GM12878 (cell line): Measurements from ENCODE around the gene DSPP. TPM values are rescaled to one million over a fixed set of nuclear protein-coding genes. Genes with fewer than 3 reads are reported as not detected.

Experiments
- ATAC-seq: fragments of 200-7000 bp; cut with Tn5 transposase; 3 replicates; pipeline ENCODE4 v1.9.1; 2020; ENCODE audit warnings: mild to moderate bottlenecking, moderate library complexity
- BruUV-seq: library from RNA; stranded (reverse); fragments of 400-500 nt; replicated peaks from 2 replicates; lab custom pipeline; 2021; lab: Mats Ljungman, UMichigan
- CTCF ChIA-PET: fragments of 300-600 bp; sonication (Branson Sonifier 250); formaldehyde crosslinking; extraction: SDS; loops from one replicate; lab custom pipeline; 2021; ENCODE audit warnings: inconsistent platforms; lab: Yijun Ruan, JAX
- POLR2A ChIA-PET: fragments of 350-600 bp; formaldehyde crosslinking; extraction: SDS; loops from one replicate; lab custom pipeline; 2021; ENCODE audit warnings: inconsistent platforms; lab: Charles Lee
- RAD21 ChIA-PET: fragments of 300-600 bp; sonication (Branson Sonifier 250); formaldehyde crosslinking; loops from one replicate; lab custom pipeline; 2023; ENCODE audit warnings: antibody characterized with exemption; ENCODE audit not compliant: unreplicated experiment; lab: Charles Lee
- SMC1A ChIA-PET: fragments of 300-600 bp; sonication (Branson Sonifier 250); formaldehyde crosslinking; loops from one replicate; lab custom pipeline; 2023; ENCODE audit not compliant: unreplicated experiment, uncharacterized antibody; lab: Charles Lee
- DNase-seq: peaks from one replicate; pipeline ENCODE4 v3.0.0-alpha.2; 2011; ENCODE audit warnings: low read depth, low spot score
- FAIRE-seq: peaks from 3 replicates; lab custom pipeline; 2011; peaks lifted over from hg19 to GRCh38; lab: Jason Lieb, UNC
- H2AFZ ChIP-seq: 2 replicates; pipeline ENCODE4 v1.6.0; 2011; ENCODE audit warnings: low read depth, low read length, control low read depth; ENCODE audit not compliant: control insufficient read depth
- H3K27ac ChIP-seq: 2 replicates; pipeline ENCODE4 v1.5.1; 2011; ENCODE audit warnings: control low read depth; ENCODE audit not compliant: control insufficient read depth, insufficient read depth
- H3K27me3 ChIP-seq, 2 experiments: replicated peaks in 1 of 2; 2 replicates each; pipeline versions ENCODE4 v1.6.0 to v1.6.1; 2011; ENCODE audit warnings: low read length in 1 of 2; ENCODE audit not compliant: control insufficient read depth in 2 of 2, insufficient read depth in 2 of 2
- H3K36me3 ChIP-seq, 2 experiments: 2 replicates each; pipeline ENCODE4 v1.5.1; 2011; ENCODE audit warnings: low read length in 1 of 2; ENCODE audit not compliant: control insufficient read depth in 2 of 2, insufficient read depth in 2 of 2
- H3K4me1 ChIP-seq: 2 replicates; pipeline ENCODE4 v1.6.1; 2011; ENCODE audit warnings: mild to moderate bottlenecking, low read length, moderate library complexity, mixed read lengths; ENCODE audit not compliant: control insufficient read depth, insufficient read depth
- H3K4me2 ChIP-seq: 2 replicates; pipeline ENCODE4 v1.6.0; 2011; ENCODE audit warnings: control low read depth; ENCODE audit not compliant: control insufficient read depth, insufficient read depth
- H3K4me3 ChIP-seq: fragments of 200-600 bp; sonication (generic); 2 replicates; pipeline ENCODE4 v1.5.1; 2016
- H3K79me2 ChIP-seq: 2 replicates; pipeline ENCODE4 v1.6.0; 2011; ENCODE audit warnings: low read length; ENCODE audit not compliant: control insufficient read depth, insufficient read depth
- H3K9ac ChIP-seq: 2 replicates; pipeline ENCODE4 v1.8.0; 2011; ENCODE audit warnings: low read length, control low read depth, mixed read lengths; ENCODE audit not compliant: control insufficient read depth, insufficient read depth
- H3K9me3 ChIP-seq: replicated peaks from 3 replicates; pipeline ENCODE4 v1.5.1; 2011; ENCODE audit warnings: mild to moderate bottlenecking, low read length; ENCODE audit not compliant: control insufficient read depth, insufficient read depth
- H4K20me1 ChIP-seq: 2 replicates; pipeline ENCODE4 v1.6.0; 2011; ENCODE audit not compliant: control insufficient read depth, insufficient read depth
- CBX3 ChIP-seq: fragments of 200-600 bp; sonication (generic); IDR thresholded peaks from 2 replicates; pipeline ENCODE4 v1.6.1; 2016; ENCODE audit warnings: low read depth, borderline replicate concordance
- HDAC2 ChIP-seq: fragments of 200-600 bp; sonication (generic); IDR thresholded peaks from 2 replicates; pipeline ENCODE4 v1.6.1; 2017
- JUNB ChIP-seq: IDR thresholded peaks from 2 replicates; pipeline ENCODE4 v1.6.1; 2016; ENCODE audit warnings: antibody characterized with exemption, mild to moderate bottlenecking
- JUND ChIP-seq: IDR thresholded peaks from 2 replicates; pipeline ENCODE4 v1.6.1; 2012; ENCODE audit warnings: low read depth, mild to moderate bottlenecking, low read length, improper control_type of control experiment, moderate library complexity
- MXI1 ChIP-seq: fragments of 150-350 bp; IDR thresholded peaks from 2 replicates; pipeline ENCODE4 v1.6.1; 2011; ENCODE audit warnings: low read depth, mild to moderate bottlenecking, inconsistent platforms, low read length, improper control_type of control experiment
- POLR2A ChIP-seq: IDR thresholded peaks from 2 replicates; pipeline ENCODE4 v1.6.1; 2011; ENCODE audit warnings: low read depth, mild to moderate bottlenecking, low read length
- POU2F2 ChIP-seq: IDR thresholded peaks from 3 replicates; pipeline ENCODE4 v1.6.1; 2011; ENCODE audit warnings: low read depth, mild to moderate bottlenecking, low read length, borderline replicate concordance
- RB1 ChIP-seq: fragments of 450-650 bp; formaldehyde crosslinking; IDR thresholded peaks from 2 replicates; pipeline ENCODE4 v1.6.1; 2017; ENCODE audit warnings: mild to moderate bottlenecking, borderline replicate concordance
- RUNX3 ChIP-seq: IDR thresholded peaks from 2 replicates; pipeline ENCODE4 v1.6.1; 2012; ENCODE audit warnings: low read length, inconsistent platforms
- SMAD1 ChIP-seq: fragments of 450-650 bp; IDR thresholded peaks from 2 replicates; pipeline ENCODE4 v1.6.1; 2018; ENCODE audit warnings: mild to moderate bottlenecking, low read depth; ENCODE audit not compliant: partially characterized antibody
- SMAD5 ChIP-seq: IDR thresholded peaks from 2 replicates; pipeline ENCODE4 v1.6.1; 2016; ENCODE audit warnings: antibody characterized with exemption, low read depth
- SPI1 ChIP-seq: IDR thresholded peaks from 2 replicates; pipeline ENCODE4 v1.6.1; 2011; ENCODE audit warnings: low read depth, mild to moderate bottlenecking, low read length, moderate library complexity, borderline replicate concordance; ENCODE audit not compliant: insufficient read depth
- SRF ChIP-seq, 2 experiments: IDR thresholded peaks; 2 replicates each; pipeline ENCODE4 v1.6.1; 2011; ENCODE audit warnings: low read depth in 2 of 2, low read length in 2 of 2, mild to moderate bottlenecking in 1 of 2, moderate library complexity in 1 of 2
- STAT1 ChIP-seq: fragments of 450-650 bp; conservative IDR thresholded peaks from 2 replicates; pipeline ENCODE4 v1.6.1; 2014; ENCODE audit warnings: antibody characterized with exemption, mild to moderate bottlenecking
- STAT3 ChIP-seq: IDR thresholded peaks from 2 replicates; pipeline ENCODE4 v1.6.1; 2011; ENCODE audit warnings: low read depth, low read length, improper control_type of control experiment
- in situ Hi-C: fragments of 300-500 bp; cut with MboI; formaldehyde crosslinking; loops from 9 replicates; pipeline ENCODE4 v1.14.3; 2018; ENCODE audit warnings: mixed read lengths
- intact Hi-C: fragments of 100-400 bp; cut with micrococcal nuclease; formaldehyde crosslinking; loops from one replicate; pipeline ENCODE4 v1.14.2; 2022; ENCODE audit not compliant: unreplicated experiment
- polyA plus RNA-seq, 11 experiments: library from polyadenylated mRNA; depleted of rRNA in 4 of 11; unstranded in 6 of 11; stranded (reverse) in 5 of 11; fragments of >200 nt; fragmentation: Nextera tagmentation in 4 of 11; fragmentation: Illumina TruSeq in 1 of 11; extraction: Ambion mirVana in 4 of 11; extraction: Trizol in 1 of 11; gene quantifications; 1 replicate in 1 of 11; 2 replicates in 10 of 11; pipeline versions ENCODE4 v1.2.1 to v1.2.3, GENCODE V29; 2011 to 2016; ENCODE audit warnings: inconsistent platforms in 2 of 11, missing spikeins in 2 of 11, low read depth in 1 of 11
- total RNA-seq, 4 experiments: library from RNA; depleted of rRNA in 3 of 4; stranded (reverse); fragments of >200 nt in 3 of 4; fragmentation: Illumina TruSeq in 1 of 4; extraction: Trizol in 1 of 4; gene quantifications; 2 replicates each; pipeline versions ENCODE4 v1.2.1 to v1.2.3, GENCODE V29; 2013 to 2021
- TF ChIP-seq, protein P1 (sequence below): fragments of 450-650 bp; formaldehyde crosslinking; IDR thresholded peaks from 2 replicates; pipeline ENCODE4 v1.5.0; 2022; ENCODE audit warnings: mild to moderate bottlenecking, missing genetic modification characterization
- TF ChIP-seq, protein P2 (sequence below): fragments of 450-650 bp; IDR thresholded peaks from 2 replicates; pipeline ENCODE4 v1.6.1; 2017; ENCODE audit warnings: low read depth, mild to moderate bottlenecking, moderate library complexity

DSPP gene
- total and polyA plus RNA-seq, 10 of the 15 experiments (the other 5 are each of a cell fraction or from before 2014, with no cell fraction given): not detected

DNA sequence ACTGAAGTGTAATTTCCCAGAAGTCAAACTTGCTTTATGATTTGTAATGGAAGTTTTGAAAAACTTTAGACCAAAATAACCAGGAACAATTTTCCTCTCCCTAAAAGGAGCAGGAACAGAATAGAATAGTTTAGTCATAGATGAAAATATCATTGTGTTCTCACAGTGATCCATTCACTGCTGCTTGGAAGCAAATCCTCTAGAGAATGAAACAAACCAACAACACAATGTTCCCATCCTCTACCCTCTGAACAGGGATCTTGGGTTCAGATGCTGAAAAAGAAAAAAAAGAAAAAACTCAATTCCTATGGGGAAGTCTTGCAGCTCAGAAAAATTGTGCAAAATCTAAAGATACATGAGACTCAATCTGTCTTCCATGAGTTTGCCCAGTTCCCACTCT is 12.2 kb downstream of the DSPP start:
- no peak overlapping the region for H2AFZ ChIP-seq
- no peak for DNase-seq
- no peaks in the 10 kb centered on the region for H4K20me1 ChIP-seq
- H3K9me3 ChIP-seq: no peaks in the 10 kb centered on the region
- RAD21 ChIA-PET: no interaction called here
- SMC1A ChIA-PET: no interaction called here
- H3K4me1 ChIP-seq: no peaks in the 10 kb centered on the region
- H3K36me3 ChIP-seq: no peaks in the 10 kb centered on the region
- POLR2A ChIA-PET: no interaction called here
- intact Hi-C loops (no loop called here), in situ Hi-C loops (no loop called here)
- no TSS peak for BruUV-seq
- H3K79me2 ChIP-seq: no peaks in the 10 kb centered on the region
- no peak for ATAC-seq
- FAIRE-seq: no peak
- H3K27me3 ChIP-seq: no peaks in the 10 kb centered on the region
- TF ChIP-seq RUNX3 (no peak), CBX3 (no peak), JUND (no peak), SPI1 (no peak), SMAD1 (no peak), SRF (IDR thresholded peaks at IDR 0.05; ENCODE audit: low read depth in 2 of 2, low read length in 2 of 2) (no peak), JUNB (no peak), POLR2A (no peak), HDAC2 (no peak), POU2F2 (no peak), MXI1 (no peak), STAT3 (no peak), STAT1 (no peak), RB1 (no peak), SMAD5 (no peak)
- TF ChIP-seq, protein P1, sequence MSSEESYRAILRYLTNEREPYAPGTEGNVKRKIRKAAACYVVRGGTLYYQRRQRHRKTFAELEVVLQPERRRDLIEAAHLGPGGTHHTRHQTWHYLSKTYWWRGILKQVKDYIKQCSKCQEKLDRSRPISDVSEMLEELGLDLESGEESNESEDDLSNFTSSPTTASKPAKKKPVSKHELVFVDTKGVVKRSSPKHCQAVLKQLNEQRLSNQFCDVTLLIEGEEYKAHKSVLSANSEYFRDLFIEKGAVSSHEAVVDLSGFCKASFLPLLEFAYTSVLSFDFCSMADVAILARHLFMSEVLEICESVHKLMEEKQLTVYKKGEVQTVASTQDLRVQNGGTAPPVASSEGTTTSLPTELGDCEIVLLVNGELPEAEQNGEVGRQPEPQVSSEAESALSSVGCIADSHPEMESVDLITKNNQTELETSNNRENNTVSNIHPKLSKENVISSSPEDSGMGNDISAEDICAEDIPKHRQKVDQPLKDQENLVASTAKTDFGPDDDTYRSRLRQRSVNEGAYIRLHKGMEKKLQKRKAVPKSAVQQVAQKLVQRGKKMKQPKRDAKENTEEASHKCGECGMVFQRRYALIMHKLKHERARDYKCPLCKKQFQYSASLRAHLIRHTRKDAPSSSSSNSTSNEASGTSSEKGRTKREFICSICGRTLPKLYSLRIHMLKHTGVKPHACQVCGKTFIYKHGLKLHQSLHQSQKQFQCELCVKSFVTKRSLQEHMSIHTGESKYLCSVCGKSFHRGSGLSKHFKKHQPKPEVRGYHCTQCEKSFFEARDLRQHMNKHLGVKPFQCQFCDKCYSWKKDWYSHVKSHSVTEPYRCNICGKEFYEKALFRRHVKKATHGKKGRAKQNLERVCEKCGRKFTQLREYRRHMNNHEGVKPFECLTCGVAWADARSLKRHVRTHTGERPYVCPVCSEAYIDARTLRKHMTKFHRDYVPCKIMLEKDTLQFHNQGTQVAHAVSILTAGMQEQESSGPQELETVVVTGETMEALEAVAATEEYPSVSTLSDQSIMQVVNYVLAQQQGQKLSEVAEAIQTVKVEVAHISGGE (CRISPR knock-in tag): no peak
- TF ChIP-seq, protein P2, sequence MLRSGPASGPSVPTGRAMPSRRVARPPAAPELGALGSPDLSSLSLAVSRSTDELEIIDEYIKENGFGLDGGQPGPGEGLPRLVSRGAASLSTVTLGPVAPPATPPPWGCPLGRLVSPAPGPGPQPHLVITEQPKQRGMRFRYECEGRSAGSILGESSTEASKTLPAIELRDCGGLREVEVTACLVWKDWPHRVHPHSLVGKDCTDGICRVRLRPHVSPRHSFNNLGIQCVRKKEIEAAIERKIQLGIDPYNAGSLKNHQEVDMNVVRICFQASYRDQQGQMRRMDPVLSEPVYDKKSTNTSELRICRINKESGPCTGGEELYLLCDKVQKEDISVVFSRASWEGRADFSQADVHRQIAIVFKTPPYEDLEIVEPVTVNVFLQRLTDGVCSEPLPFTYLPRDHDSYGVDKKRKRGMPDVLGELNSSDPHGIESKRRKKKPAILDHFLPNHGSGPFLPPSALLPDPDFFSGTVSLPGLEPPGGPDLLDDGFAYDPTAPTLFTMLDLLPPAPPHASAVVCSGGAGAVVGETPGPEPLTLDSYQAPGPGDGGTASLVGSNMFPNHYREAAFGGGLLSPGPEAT: no peak
- H3K4me3 ChIP-seq: no peak overlapping the region
- CTCF ChIA-PET: no interaction called here
- no peak overlapping the region for H3K4me2 ChIP-seq
- no peak overlapping the region for H3K9ac ChIP-seq
- no peak overlapping the region for H3K27ac ChIP-seq
